GM04503 (cell line): ENCODE data around the gene RPL28.

Experiments
- DNase-seq: peaks from one replicate; pipeline ENCODE4 v3.0.0-alpha.2; 2012; ENCODE audit warnings: low read depth

Gene RPL28

DNA sequence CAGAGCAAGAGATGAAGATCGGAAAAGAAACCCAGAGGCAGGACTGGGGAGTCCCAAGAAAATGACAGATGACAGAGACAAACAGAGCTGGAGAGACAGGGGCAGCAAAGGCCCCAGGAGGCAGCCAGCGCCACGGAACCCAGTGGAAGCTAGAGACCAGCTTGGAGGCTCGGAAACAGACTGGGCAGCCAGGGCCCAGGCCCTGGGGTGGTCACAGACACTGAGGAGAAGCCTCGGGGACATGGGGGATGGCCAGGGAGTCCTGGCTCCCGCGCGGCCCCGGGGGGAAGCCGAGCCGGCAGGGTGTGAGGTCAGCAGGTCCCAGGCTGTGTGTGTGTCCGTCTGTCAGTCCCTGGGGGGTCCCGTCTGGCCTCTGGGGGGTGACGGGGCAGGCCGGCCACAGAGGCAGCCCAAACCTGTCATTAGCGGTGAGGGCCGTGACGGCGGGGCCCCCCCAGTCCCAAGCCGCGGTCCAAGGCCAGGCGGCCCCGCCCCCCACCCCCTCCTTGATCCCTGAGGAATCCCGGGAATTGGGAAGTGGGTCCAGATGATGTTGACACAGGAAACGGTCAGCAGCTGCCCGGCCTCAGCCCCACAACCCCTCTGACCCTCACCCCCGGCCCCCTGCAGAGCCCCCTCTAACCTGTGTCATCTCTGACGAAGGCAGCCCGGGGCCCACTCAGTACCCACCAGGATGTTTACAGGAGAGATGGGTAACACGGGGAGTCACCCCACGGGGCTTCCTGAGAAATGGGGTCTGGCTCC, 11.6 kb upstream of the RPL28 start:
- DNase-seq = no peak

DNA sequence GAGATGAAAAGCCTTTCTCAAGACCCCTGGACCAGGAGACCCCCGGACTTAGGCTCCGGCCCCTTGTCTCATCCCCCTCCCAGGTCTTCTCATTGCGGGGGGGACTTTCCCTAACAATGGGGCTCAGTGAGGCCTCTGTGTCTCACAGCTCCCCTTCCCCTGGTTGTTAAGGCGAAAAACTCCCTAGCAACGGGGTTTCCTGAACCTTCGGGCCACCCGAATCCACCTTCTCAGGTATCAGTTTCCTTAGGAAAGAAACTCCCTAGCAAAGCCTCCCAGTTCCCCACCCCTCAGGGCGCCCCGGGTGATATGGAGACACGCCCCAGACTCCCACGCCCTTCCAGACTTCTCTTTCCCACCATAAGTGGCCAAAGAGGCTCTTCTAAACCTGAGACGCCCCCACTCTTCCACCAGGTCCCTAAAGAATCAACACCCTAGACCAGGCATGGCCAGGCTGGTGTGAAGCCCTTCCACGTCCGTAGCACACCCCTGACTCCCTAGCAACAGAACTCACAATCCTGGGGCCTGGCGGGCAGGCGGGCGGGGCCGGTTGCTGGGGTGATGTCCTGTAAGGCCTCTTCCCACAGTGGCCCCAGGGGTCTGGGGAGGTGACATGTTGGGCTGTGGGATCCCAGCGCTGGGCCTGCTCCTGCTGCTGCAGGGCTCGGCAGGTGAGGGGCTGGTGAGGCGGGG, 9.3 kb upstream of the RPL28 start, which contains the start of gene TMEM190:
TMEM190 (plus strand) TSS at position 586 of the 693 bp plus-strand sequence; CDS start at position 614, 28 bp downstream.
- no peak for DNase-seq

DNA sequence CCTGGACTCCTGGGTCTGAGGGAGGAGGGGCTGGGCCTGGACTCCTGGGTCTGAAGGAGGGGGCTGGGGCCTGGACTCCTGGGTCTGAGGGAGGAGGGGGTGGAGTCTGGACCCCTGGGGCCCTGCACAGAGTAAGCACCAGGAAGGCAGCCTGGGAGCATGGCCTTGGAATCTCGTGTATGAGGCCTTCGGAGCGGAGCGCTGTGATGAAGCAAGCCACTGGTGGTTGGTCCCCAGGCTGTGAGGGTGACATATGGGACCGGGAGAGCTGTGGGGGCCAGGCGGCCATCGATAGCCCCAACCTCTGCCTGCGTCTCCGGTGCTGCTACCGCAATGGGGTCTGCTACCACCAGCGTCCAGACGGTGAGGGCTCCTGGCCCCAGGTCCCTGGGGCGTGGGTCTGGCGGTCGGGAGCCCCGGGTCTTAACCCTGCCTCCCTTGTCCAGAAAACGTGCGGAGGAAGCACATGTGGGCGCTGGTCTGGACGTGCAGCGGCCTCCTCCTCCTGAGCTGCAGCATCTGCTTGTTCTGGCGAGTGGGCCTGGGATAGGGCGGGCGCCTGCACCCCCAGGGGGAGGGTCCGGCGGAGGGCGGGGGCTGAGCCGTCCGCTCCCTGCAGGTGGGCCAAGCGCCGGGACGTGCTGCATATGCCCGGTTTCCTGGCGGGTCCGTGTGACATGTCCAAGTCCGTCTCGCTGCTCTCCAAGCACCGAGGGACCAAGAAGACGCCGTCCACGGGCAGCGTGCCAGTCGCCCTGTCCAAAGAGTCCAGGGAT, 8.2 kb upstream of the RPL28 start:
- no peak for DNase-seq

DNA sequence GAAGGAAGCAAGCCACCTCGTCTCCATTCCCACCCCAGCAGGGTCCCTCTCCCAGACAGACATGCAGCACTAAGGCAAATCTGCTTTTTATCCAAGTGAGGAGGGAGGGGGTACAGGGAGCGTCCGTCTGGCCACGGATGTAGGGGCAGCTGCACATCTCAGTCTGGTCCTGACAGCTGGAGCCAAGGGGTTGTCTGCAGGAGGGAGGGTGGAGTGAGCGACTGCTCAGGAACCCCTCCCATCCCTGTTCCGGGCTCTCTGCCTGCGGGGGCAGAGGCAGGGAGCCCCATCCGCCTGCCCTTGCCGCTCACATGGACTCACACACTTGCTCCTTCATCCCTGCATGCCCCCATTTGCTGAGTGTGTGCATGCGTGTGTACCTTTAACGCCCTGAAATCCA, 6.6 kb upstream of the RPL28 start:
- no peak for DNase-seq

DNA sequence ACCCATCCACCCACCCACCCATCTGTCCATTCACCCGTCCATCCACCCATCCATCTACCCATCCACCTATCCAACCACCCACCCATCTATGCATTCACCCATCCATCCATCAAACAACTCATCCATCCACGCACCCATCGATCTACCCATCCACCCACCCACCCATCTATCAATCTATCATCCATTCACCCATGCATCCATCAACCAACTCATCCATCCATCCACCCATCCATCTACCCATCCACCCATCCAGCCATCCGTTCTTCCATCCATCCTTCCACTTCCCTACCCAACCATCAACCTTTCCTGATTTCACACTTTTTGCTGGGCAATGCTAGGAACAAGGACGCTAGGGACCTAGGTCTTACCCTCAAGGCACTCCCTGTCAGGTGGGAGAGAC, 3.7 kb upstream of the RPL28 start:
- DNase-seq = no peak

DNA sequence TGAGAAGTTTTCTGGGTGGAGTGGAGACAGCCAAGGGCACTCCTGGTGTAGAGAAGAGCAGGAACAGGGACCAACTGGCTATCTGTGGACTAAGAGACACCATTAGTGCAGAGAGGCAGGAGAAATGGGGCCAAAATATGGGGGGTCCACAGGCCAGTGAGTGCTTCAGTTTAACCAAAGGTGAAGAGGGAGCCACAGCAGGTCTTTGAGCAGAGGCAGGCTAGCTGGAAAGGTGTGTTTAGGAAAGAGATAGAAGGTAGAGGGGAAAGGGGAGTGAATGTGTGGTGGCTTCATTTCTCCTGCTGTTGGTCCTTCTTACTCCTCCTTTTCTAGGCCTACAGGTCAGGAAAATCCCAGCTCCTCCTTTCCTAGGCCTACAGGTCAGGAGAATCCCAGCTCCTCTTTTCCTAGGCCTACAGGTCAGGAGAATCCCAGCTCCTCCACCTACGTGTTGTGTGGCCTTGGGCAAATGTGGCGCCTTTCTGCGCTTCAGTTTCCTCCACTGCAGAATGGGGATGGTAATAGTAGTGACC, 3.1 kb upstream of the RPL28 start:
- DNase-seq = no peak

DNA sequence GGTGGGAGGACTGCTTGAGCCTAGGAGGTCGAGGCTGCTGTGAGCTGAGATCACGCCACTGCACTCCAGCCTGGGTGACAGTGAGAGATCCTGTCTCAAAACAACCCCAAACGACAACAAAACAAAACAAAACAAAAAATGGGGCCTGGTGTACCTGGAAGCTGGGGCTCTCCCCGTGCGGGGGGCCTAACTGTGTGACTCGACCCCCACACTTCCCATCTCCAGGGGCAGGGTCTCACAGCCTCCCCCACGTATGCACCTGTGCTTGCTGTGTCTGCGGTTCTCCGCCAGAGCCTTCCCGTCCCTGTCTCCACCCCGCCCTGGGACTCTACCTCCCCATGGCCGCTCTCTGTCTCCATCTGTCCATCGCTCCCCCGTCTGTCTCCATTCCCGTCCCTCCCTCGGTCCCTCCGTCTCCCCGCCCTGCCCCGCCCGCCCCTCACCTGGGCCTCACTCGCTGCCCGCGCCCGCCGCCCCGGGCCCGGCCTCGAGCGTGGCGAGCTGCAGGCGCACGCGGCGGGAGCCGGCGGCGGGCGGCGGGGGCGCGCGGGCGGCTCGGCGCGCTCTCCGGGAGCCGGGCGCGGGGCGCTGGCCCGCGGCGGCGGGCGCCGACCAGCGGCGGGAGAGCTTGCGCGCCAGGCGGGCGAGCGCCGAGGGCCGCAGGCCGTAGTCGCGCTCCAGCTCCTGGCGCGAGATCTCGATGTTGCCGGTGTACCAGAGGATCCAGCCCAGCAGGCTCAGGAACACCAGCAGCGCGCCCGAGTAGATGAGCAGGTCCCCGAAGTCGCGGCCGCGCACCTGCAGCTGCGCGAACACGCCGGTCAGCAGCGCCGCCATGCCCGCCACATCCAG, 2.2 kb upstream of the RPL28 start:
- DNase-seq = no peak

DNA sequence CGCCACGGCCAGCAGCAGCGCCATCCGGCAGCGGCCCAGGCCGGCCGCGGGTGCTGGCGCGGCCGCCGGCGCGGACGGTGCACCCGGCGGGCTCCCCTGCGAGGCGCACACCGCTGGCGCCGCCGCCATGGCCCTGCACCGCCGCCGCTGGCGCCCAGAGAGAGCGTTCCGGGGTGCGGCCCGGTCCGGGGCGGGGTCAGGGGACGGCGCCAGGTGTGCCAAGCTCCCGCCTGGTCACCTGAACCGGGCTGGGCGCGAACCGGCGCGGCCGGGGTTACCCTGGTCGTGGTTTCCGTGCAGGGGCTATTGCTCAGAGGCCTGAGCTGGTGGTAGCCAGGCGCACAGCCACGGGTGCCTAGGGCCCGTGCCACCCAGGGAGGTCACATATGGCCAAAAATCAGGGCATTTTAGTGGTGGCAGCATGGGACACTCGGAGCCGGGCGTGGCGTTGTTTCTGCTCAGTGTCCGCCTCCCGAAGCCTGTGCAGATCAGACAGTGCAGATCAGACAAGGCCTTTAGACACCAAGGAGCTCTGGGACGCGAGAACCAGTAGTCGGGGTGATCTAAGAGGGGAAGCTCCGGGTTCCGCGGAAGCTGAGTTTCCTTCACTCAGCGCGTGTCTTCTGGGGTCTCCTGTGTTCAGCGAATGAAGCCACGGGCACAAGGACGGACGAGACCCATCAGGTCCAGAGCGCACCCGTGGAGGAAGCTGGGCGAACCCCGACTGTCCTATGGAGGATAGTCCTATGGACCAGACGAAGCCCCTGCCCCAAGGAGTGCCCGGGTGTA, 1.4 kb upstream of the RPL28 start, which contains the start of gene TMEM238:
TMEM238 (minus strand) TSS at position 162 of the 789 bp plus-strand sequence; CDS start at position 129, 33 bp downstream.
- DNase-seq = no peak

DNA sequence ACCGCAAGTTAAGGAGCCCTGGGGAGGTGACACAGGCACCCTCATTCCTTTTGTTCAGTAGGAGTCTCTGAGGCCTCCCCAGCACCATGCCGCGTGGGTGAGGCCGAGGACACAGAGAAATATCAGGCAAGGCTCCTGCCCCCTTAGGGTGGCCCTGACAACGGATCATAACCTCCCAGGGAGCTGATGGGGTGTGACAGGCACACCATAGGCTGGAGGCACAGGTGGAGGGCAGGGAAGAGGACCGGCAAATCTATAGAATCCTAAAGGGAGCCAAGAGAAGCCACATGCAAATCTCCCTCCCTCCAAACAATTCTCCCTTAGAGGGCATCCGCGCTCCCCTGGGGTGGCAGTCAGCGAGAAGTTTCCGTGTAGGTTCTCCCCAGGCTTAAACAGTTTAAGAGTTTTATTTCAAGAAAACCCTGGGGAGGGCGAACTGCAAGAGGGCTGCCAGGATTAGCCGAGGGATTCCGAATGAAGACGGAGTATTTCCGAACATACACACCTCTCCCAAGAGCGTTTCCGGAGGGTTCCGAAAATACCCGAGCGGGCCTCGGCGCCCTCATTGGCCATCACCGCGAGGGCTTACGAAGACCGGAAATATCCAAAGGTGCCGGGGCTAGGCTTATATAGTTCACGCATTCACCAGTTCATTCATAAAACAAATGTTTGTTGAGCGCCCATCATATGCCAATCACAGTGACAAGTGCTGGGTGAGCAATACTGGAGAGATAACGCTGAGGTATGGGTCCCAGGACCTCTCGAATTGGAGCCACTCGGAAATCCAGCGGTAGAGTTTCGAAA, 610 bp upstream of the RPL28 start:
- peak; percentile 72 for DNase-seq

DNA sequence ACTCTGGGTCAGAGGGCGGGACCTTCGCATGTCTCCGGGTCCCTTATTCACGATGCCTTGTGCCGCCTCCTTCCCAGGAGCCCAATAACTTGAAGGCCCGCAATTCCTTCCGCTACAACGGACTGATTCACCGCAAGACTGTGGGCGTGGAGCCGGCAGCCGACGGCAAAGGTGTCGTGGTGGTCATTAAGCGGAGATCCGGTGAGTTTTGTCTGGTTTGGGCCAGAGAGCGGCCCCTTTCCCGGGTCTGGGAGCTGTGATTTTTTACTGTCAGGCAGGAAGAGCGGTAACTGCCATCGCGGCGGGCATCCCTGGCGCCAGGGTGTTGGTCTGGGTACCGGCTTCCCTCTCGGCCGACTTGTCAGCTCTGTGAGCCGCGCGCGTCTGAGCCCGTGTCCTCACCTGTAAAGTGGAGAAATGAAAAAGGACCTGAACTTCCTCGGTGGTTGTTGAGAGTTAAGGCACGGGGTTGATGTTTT, 800 bp downstream of the RPL28 start:
- no peak for DNase-seq

DNA sequence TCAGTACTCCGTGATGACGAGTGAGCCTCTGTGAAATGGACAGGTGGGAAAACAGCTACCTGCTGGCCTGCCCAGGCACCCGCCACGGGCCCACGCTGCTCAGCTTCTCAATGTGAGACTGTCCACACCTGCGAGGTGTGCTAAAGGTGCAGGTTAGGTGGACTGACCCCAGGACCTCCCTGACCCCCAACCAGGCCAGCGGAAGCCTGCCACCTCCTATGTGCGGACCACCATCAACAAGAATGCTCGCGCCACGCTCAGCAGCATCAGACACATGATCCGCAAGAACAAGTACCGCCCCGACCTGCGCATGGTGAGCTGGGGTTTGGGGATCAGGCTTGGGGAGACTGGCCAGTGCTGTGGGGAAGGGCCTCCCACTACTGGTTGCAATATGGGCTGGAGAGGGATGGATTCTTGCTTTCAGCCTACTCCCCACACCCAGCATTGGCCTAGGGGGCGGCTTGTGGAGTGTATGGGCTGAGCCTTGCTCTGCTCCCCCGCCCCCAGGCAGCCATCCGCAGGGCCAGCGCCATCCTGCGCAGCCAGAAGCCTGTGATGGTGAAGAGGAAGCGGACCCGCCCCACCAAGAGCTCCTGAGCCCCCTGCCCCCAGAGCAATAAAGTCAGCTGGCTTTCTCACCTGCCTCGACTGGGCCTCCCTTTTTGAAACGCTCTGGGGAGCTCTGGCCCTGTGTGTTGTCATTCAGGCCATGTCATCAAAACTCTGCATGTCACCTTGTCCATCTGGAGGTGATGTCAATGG, 2.2 kb downstream of the RPL28 start:
- DNase-seq = no peak

DNA sequence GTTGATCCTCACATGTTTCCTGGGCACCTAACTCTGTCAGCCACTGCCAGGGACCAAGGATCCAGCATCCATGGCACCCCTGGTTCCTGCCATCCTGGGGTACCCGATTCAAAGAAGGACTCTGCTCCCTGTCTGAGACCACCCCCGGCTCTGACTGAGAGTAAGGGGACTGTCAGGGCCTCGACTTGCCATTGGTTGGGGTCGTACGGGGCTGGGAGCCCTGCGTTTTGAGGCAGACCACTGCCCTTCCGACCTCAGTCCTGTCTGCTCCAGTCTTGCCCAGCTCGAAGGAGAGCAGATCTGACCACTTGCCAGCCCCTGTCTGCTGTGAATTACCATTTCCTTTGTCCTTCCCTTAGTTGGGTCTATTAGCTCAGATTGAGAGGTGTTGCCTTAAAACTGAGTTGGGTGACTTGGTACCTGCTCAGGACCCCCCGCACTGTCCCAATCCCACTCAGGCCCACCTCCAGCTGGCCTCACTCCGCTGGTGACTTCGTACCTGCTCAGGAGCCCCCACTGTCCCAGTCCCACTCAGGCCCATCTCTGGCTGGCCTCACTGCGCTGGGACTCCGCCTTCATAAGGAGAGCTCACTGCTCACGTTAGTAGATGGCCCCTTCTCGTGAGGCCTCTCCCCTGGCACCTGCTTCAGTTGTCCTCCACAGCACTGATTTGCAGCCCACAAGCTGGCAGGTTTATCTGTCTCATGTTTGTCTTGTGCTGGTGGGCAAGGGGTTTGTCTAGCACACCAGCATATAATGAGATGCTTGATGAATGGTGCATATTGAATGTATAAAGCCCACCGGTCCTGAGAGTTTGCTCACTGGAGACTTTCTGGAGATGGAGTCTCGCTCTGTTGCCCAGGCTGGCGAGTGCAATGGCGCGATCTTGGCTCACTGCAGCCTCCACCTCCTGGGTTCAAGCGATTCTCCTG, 3.9 kb downstream of the RPL28 start:
- no peak for DNase-seq

DNA sequence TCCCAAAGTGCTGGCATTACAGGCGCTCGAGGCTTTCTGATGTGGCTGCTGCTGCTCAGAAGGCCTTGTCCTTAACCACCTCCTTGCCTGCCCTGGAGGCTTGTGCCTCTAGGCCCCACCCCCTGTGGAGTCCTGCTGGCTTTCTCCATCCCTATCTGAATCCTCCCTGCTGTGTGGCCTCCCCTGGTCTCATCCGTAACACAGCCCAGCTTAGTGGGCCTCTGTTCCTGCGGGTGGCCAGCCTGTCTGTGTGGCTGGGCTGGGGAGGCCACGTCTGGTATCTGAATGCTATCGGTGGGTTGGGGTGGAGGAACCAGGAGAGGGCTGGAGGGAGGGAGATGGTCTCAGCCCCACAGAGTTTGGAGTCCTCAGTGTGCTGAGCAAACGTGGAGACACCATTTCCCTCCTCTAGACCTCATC, 4.7 kb downstream of the RPL28 start:
- DNase-seq = no peak

DNA sequence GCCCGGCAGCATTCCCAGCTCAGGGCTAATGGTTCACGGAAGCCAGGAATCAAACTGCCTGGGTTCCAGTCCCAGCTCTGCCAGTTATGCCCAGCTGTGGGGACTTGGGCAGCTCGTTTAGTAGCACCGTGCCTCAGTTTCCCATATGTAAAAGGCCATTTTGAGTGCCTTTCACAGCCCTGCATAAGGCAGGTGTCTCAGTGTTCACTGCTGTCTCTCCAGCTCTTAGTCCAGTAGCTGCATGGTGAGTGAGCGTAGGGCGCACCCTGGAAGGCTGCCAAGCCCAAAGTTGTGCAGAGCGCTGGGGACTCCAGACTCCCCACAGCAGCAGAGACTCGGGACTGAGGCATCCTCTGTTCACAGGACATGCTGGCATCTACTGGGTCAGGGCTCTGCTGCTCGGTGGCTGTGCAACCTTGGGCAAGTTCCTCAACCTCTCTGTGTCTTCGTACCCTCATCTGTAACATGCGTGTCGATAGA, 5.5 kb downstream of the RPL28 start:
- no peak for DNase-seq

DNA sequence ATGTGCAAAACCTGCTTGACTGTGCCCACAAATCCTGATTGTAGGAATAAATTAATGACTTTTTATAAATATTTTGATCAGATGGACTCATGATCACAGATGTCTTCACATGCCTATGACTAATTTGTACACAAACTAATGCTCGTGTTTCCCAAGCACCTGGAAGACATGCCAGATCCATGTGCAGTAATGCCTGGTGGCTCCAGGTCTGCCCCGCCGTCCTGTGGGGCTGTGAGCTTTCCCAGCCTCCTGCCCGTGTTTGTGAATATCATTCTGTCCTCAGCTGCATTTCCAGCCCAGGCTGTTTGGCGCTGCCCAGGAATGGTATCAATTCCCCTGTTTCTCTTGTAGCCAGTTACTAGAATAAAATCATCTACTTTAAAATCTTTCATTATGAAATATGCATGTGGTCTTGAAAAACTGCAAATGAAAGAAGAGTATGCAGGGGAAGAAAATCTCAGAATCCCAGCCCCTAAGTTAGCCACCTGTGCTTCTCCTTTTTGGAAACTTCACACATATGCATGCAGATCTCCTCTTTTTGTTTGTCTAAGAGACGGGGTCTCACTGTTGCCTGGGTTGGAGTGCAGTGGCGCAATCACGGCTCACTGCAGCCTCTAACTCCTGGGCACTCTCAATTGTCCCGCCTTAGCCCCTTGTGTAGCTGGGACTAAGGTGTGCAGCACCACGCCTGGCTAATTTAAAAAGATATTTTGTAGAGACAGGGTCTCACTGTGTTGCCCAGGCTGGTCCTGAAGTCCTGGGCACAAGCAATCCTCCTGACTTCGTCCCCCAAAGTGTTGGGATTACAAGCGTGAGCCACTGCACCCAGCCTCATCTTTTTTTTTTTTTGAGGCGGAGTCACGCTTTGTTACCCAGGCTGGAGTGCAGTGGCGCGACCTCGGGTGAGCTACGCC, 6.2 kb downstream of the RPL28 start:
- no peak for DNase-seq
